MM.1S (cell line): ENCODE measurements around the gene HYCC1.

Experiments used
- EZH2 ChIP-seq: fragments of 300-600 bp; sonication (generic); optimal IDR thresholded peaks from 2 replicates; pipeline ENCODE3; 2017; ENCODE audit warnings: low read depth, mild to moderate bottlenecking, antibody characterized with exemption, low read length, mixed read lengths
- EZH2phosphoT487 ChIP-seq: fragments of 300-600 bp; sonication (generic); IDR thresholded peaks from 2 replicates; pipeline ENCODE4 v1.6.1; 2018; ENCODE audit warnings: antibody characterized with exemption, low read length
- TF ChIP-seq, protein P1 (sequence below): fragments of 300-600 bp; sonication (generic); IDR thresholded peaks from 2 replicates; pipeline ENCODE4 v1.5.1; 2016; ENCODE audit warnings: antibody characterized with exemption, low read length, mixed read lengths

DNA sequence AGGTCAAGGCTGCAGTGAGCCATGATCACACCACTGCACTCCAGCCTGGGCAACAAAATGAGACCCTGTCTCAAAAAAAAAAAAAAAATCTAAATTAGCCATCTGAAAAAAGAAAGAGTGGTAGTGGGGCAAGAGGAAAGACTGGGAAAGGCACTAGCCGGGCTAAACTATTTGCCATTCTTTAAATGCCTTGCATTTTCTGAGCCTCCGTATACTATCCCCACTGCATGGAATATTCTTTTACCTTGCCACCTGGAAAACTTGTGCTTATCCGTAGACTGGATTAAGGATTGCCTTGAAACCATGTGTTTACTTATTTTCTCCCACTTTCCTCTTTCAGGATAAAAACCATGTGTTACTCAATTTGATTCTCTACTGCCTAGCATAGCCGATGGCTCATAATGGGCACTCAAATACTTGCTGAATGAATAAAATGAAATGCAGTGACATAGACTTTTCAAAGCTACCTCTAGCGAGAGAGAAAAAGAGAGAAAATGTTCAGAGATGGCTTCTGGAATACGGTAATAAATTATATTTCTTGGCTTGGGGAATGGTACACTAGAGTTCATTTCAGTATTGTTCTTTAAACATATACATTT is 30.6 kb downstream of the HYCC1 start:
- TF ChIP-seq, protein P1, sequence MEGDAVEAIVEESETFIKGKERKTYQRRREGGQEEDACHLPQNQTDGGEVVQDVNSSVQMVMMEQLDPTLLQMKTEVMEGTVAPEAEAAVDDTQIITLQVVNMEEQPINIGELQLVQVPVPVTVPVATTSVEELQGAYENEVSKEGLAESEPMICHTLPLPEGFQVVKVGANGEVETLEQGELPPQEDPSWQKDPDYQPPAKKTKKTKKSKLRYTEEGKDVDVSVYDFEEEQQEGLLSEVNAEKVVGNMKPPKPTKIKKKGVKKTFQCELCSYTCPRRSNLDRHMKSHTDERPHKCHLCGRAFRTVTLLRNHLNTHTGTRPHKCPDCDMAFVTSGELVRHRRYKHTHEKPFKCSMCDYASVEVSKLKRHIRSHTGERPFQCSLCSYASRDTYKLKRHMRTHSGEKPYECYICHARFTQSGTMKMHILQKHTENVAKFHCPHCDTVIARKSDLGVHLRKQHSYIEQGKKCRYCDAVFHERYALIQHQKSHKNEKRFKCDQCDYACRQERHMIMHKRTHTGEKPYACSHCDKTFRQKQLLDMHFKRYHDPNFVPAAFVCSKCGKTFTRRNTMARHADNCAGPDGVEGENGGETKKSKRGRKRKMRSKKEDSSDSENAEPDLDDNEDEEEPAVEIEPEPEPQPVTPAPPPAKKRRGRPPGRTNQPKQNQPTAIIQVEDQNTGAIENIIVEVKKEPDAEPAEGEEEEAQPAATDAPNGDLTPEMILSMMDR = no peak
- TF ChIP-seq EZH2 (no peak), EZH2phosphoT487 (no peak)
